Measurements from ENCODE around the gene RNF186.

GRCh38 chr1:19800076-19800804, 14.8 kb downstream of the RNF186 start:
- TF ChIP-seq CTCF (IDR thresholded peaks at IDR 0.05) (no peak), POLR2A (IDR thresholded peaks at IDR 0.05) (no peak)

Measured in Peyer's patch (tissue), 4 donors.